ENCODE results near the gene MSTO1. TPM values are rescaled to one million over a fixed set of nuclear protein-coding genes. Genes with fewer than 3 reads are reported as not detected.
"Not testable (repeated sequence)": the region's sequence is repeated elsewhere in the genome, so short reads cannot be mapped to it uniquely, and the experiment has no call there.

MSTO1 gene
- total RNA-seq, 2 donors from 2014 or later: 4.4 to 4.8 TPM

DNA sequence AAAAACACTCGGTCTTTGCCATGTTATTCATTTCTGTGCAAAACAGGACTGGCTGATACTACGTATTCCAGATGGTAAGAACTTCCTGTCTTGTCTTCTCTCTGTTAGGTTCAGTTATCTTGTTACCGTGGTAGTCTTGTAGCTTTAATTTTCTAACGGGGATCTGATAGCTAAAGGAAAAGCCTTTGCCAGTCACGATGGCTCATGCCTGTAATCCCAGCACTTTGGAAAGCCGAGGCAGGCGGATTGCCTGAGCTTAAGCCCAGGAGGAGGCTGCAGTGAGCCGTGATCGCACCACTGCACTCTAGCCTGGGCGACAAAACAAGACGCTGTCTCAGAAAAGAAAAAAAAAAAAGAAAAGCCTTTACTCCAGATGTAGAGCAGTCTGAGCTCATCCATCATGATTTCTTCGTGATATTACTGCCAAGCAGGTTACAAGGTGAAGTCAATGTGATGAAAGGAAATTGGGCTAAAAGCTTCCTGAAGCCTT lies 11.1 kb upstream of the MSTO1 start:
- Histone ChIP-seq H3K36me3 (no peaks in the 10 kb centered on the region), H3K27me3 (no peaks in the 10 kb centered on the region), H3K9me3 (no peaks in the 10 kb centered on the region), H3K27ac (no peak overlapping the region), H3K4me1 (peaks cover 0 to 5% of the 10 kb centered on the region in 2 donors), H3K4me3 (no peak overlapping the region)
- TF ChIP-seq, protein P1, sequence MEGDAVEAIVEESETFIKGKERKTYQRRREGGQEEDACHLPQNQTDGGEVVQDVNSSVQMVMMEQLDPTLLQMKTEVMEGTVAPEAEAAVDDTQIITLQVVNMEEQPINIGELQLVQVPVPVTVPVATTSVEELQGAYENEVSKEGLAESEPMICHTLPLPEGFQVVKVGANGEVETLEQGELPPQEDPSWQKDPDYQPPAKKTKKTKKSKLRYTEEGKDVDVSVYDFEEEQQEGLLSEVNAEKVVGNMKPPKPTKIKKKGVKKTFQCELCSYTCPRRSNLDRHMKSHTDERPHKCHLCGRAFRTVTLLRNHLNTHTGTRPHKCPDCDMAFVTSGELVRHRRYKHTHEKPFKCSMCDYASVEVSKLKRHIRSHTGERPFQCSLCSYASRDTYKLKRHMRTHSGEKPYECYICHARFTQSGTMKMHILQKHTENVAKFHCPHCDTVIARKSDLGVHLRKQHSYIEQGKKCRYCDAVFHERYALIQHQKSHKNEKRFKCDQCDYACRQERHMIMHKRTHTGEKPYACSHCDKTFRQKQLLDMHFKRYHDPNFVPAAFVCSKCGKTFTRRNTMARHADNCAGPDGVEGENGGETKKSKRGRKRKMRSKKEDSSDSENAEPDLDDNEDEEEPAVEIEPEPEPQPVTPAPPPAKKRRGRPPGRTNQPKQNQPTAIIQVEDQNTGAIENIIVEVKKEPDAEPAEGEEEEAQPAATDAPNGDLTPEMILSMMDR (IDR thresholded peaks at IDR 0.05): no peak
- no peak for DNase-seq (ENCODE audit: low spot score)

DNA sequence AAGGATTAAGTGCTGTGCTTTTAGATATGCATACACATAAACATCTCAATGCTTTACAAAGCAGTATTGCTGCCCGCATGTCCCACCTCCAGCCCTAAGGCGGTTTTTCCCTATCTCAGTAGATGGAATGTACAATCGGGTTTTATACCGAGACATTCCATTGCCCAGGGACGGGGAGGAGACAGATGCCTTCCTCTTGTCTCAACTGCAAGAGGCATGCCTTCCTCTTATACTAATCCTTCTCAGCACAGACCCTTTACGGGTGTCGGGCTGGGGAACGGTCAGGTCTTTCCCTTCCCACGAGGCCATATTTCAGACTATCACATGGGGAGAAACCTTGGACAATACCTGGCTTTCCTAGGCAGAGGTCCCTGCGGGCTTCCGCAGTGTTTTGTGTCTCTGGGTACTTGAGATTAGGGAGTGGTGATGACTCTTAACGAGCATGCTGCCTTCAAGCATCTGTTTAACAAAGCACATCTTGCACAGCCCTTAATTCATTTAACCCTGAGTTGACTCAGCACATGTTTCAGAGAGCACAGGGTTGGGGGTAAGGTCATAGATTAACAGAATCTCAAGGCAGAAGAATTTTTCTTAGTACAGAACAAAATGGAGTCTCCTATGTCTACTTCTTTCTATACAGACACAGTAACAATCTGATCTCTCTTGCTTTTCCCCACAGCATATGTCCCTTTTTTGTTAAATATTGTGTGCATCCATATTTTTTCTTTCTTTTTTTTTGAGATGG lies 10.0 kb upstream of the MSTO1 start:
- not testable (repeated sequence) for H3K36me3 ChIP-seq; H3K4me1 ChIP-seq; H3K27ac ChIP-seq; H3K4me3 ChIP-seq; DNase-seq (ENCODE audit: low spot score); H3K27me3 ChIP-seq; H3K9me3 ChIP-seq

DNA sequence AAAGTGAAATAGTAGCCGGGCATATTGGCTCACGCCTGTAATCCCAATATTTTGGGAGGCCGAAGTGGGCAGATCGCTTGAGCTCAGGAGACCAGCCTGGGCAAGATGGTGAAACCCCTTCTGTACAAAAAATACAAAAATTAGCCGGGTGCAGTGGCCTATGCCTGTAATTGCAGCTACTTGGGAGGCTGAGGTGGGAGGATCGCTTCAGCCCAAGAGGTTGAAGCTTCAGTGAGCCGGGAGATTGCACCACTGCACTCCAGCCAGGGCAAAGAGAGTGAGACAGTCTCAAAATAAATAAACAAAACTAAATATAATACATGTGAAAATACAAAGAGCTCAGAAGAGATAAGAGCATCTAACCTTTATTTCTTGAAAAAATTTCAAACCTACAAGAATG lies 2.3 kb upstream of the MSTO1 start:
- no peaks in the 10 kb centered on the region for H3K27me3 ChIP-seq
- no peak overlapping the region for H3K4me3 ChIP-seq
- TF ChIP-seq, protein P1 (IDR thresholded peaks at IDR 0.05): no peak
- no peak for DNase-seq (ENCODE audit: low spot score)
- H3K36me3 ChIP-seq: no peaks in the 10 kb centered on the region
- no peaks in the 10 kb centered on the region for H3K4me1 ChIP-seq
- no peaks in the 10 kb centered on the region for H3K9me3 ChIP-seq
- no peak overlapping the region for H3K27ac ChIP-seq

DNA sequence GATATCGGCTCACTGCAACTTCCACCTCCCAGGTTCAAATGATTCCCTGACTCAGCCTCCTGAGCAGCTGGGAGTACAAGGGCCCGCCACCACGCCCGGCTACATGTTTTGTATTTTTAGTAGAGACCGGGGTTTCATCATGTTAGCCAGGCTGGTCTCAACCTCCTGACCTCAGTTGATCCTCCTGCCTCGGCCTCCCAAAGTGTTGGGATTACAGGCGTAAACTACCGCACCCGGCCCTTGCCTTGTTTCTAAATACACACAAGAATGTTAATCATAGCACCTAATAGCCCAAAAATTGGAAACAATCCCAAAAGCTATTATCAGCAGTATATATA lies 1.2 kb upstream of the MSTO1 start:
- Histone ChIP-seq H3K27me3 (no peaks in the 10 kb centered on the region), H3K4me3 (no peak overlapping the region), H3K27ac (no peak overlapping the region), H3K9me3 (no peaks in the 10 kb centered on the region), H3K36me3 (peaks cover 5% of the 10 kb centered on the region), H3K4me1 (no peaks in the 10 kb centered on the region)
- DNase-seq (ENCODE audit: low spot score): no peak
- TF ChIP-seq, protein P1 (IDR thresholded peaks at IDR 0.05): no peak

DNA sequence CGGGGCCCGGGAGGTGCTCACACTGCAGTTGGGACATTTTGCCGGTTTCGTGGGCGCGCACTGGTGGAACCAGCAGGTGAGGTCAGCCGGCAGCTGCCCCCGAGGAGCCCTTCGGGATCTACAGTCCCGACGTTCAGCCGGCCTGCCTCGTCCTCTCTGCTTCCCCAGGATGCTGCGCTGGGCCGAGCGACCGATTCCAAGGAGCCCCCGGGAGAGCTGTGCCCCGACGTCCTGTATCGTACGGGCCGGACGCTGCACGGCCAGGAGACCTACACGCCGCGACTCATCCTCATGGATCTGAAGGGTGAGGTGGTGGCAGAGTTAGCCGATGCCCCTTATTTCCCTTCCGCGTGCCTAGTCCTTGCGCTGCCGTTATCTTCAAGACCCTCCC lies 234 bp downstream of the MSTO1 start:
- not testable (repeated sequence) for H3K4me1 ChIP-seq; H3K36me3 ChIP-seq; H3K9me3 ChIP-seq; DNase-seq (ENCODE audit: low spot score); H3K27me3 ChIP-seq
- H3K27ac ChIP-seq: peak overlapping the region in 1 of 2 donors; percentile 75
- H3K4me3 ChIP-seq: peak overlapping the region; percentile 55 to 65

DNA sequence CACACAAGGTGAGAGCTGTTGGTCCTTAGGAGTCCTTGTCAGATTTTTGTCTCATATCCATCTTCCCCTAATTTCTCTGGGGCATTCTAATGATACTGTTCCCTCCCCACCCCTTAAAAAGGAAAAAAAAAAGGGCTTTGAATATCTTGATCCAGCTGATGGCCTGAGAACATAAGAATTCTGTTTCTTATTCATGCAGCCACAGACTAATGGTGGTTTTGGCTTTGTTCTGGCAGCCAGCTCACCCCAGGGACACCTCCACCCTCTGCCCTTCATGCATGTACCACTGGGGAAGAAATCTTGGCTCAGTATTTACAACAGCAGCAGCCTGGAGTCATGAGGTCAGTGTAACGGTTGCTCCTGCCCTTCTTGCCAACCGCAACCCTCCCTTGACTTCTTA lies 3.2 kb downstream of the MSTO1 start:
- not testable (repeated sequence) for DNase-seq (ENCODE audit: low spot score)

DNA sequence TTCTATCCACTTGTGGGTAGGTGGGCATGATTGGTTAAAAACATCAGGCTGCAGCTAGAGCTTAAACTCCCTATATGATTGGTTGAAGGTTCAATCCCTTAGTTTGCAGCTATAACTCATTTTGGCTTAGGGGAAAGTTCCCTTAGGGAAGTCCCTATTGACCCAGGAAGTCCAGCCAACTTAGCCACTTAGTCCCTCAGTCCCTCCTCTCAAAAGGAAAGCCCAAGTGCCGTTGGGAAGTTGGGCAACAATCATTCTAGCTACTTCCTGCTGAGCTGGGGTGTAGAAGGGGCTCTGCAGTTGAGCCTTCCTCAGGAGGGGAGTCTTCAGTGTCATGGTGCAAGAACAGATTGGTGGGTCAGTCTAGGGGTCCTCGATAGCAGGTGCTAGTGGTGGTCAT lies 12.2 kb downstream of the MSTO1 start:
- no peak overlapping the region for H3K4me3 ChIP-seq
- H3K9me3 ChIP-seq: no peaks in the 10 kb centered on the region
- H3K4me1 ChIP-seq: no peaks in the 10 kb centered on the region
- no peak overlapping the region for H3K27ac ChIP-seq
- no peaks in the 10 kb centered on the region for H3K36me3 ChIP-seq
- no peak for DNase-seq (ENCODE audit: low spot score)
- TF ChIP-seq, protein P1 (IDR thresholded peaks at IDR 0.05): no peak
- H3K27me3 ChIP-seq: no peaks in the 10 kb centered on the region

More for the DNA sequence above, 3.2 kb downstream of the MSTO1 start:
- not testable (repeated sequence) for H3K9me3 ChIP-seq, H3K4me1 ChIP-seq, H3K4me3 ChIP-seq, H3K27ac ChIP-seq, H3K27me3 ChIP-seq, H3K36me3 ChIP-seq
